K562 (cell line): ENCODE data around the gene ECE2. TPM values are rescaled to one million over a fixed set of nuclear protein-coding genes. Genes with fewer than 3 reads are reported as not detected.

Experiments used
- ATAC-seq: fragments of 200-7000 bp; cut with Tn5 transposase; 3 replicates; pipeline ENCODE4 v1.9.1; 2020; ENCODE audit warnings: moderate library complexity
- BruUV-seq: library from RNA; stranded (reverse); fragments of 400-500 nt; replicated peaks from 2 replicates; lab custom pipeline; 2021; lab: Mats Ljungman, UMichigan
- CTCF ChIA-PET: fragments of 300-600 bp; formaldehyde crosslinking; extraction: SDS; loops from one replicate; lab custom pipeline; 2021; ENCODE audit warnings: low intra/inter-chr PET ratio; lab: Yijun Ruan, JAX
- POLR2A ChIA-PET: fragments of 300-600, 350-650 bp; sonication (Branson Sonifier 250); formaldehyde crosslinking; extraction: SDS; loops from one replicate; lab custom pipeline; 2021; ENCODE audit warnings: antibody characterized with exemption, inconsistent platforms; lab: Yijun Ruan, JAX
- DNase-seq, 4 experiments: peaks; one replicate each; pipeline versions ENCODE4 v3.0.0 to v3.0.0-alpha.2; 2011 to 2018; ENCODE audit warnings: low spot score in 3 of 4, mixed read lengths in 3 of 4; ENCODE audit errors: extremely low read depth in 1 of 4
- FAIRE-seq: peaks from 2 replicates; lab custom pipeline; 2011; peaks lifted over from hg19 to GRCh38; lab: Jason Lieb, UNC
- H2AFZ ChIP-seq: 2 replicates; pipeline ENCODE4 v1.6.0; 2011; ENCODE audit warnings: low read depth, low read length, control low read depth, inconsistent platforms
- H3K27ac ChIP-seq: fragments of 200-600 bp; 3 replicates; pipeline ENCODE4 v1.8.0; 2011; ENCODE audit warnings: low read depth, mild to moderate bottlenecking, control low read depth, inconsistent platforms, low read length, moderate library complexity, mixed read lengths; ENCODE audit errors: extremely low read depth
- H3K27me3 ChIP-seq, 2 experiments: fragments of 300-600 bp in 1 of 2; 2 replicates in 1 of 2; 3 replicates in 1 of 2; pipeline versions ENCODE4 v1.6.0 to v1.8.0; 2011; ENCODE audit warnings: inconsistent platforms in 2 of 2, low read length in 2 of 2, mild to moderate bottlenecking in 1 of 2, mixed read lengths in 1 of 2, moderate library complexity in 1 of 2; ENCODE audit not compliant: control insufficient read depth in 2 of 2, insufficient read depth in 2 of 2
- H3K36me3 ChIP-seq: fragments of 300-600 bp; 3 replicates; pipeline ENCODE4 v1.8.0; 2011; ENCODE audit warnings: mild to moderate bottlenecking, low read length, inconsistent platforms; ENCODE audit not compliant: control insufficient read depth, insufficient read depth
- H3K4me1 ChIP-seq, 2 experiments: fragments of 200-600 bp in 1 of 2; replicated peaks in 1 of 2; 2 replicates in 1 of 2; 3 replicates in 1 of 2; pipeline versions ENCODE4 v1.5.1 to v1.8.0; 2011; ENCODE audit warnings: inconsistent platforms in 2 of 2, low read length in 2 of 2, mild to moderate bottlenecking in 1 of 2, mixed read lengths in 1 of 2, moderate library complexity in 1 of 2; ENCODE audit not compliant: control insufficient read depth in 2 of 2, insufficient read depth in 2 of 2
- H3K4me2 ChIP-seq: 2 replicates; pipeline ENCODE4 v1.6.1; 2011; ENCODE audit warnings: low read length, control low read depth, inconsistent platforms, mixed read lengths; ENCODE audit not compliant: insufficient read depth
- H3K4me3 ChIP-seq: fragments of 200-600 bp; sonication (generic), shearing (Covaris generic); 2 replicates; pipeline ENCODE4 v1.5.1; 2016; ENCODE audit warnings: control low read depth, inconsistent platforms
- H3K79me2 ChIP-seq: fragments of 200-600 bp; 3 replicates; pipeline ENCODE4 v1.8.0; 2011; ENCODE audit warnings: low read length, inconsistent platforms; ENCODE audit not compliant: control insufficient read depth, insufficient read depth
- H3K9ac ChIP-seq, 2 experiments: 2 replicates each; pipeline versions ENCODE4 v1.6.0 to v1.6.1; 2011; ENCODE audit warnings: low read depth in 2 of 2, low read length in 2 of 2, control low read depth in 1 of 2, inconsistent platforms in 1 of 2, mild to moderate bottlenecking in 1 of 2, mixed read lengths in 1 of 2; ENCODE audit not compliant: insufficient read depth in 1 of 2
- H3K9me1 ChIP-seq: one replicate; pipeline ENCODE4 v1.6.0; 2011; ENCODE audit warnings: inconsistent platforms, mild to moderate bottlenecking, low read length, moderate library complexity; ENCODE audit not compliant: control insufficient read depth, insufficient read depth
- H3K9me3 ChIP-seq: replicated peaks from 2 replicates; pipeline ENCODE4 v1.5.1; 2011; ENCODE audit warnings: low read depth, low read length, inconsistent platforms; ENCODE audit not compliant: control insufficient read depth, insufficient read depth
- H4K20me1 ChIP-seq: replicated peaks from 2 replicates; pipeline ENCODE4 v1.6.1; 2011; ENCODE audit warnings: low read length, inconsistent platforms, mixed read lengths; ENCODE audit not compliant: control insufficient read depth, insufficient read depth
- DEAF1 ChIP-seq: fragments of 450-650 bp; formaldehyde crosslinking; IDR thresholded peaks from 2 replicates; pipeline ENCODE4 v1.4.0; 2020; ENCODE audit warnings: mild to moderate bottlenecking, moderate library complexity
- E2F5 ChIP-seq: sonication (generic); formaldehyde crosslinking; IDR thresholded peaks from 2 replicates; pipeline ENCODE4 v1.8.0; 2022; ENCODE audit warnings: mild to moderate bottlenecking, missing genetic modification reagents
- ETS1 ChIP-seq: conservative IDR thresholded peaks from 2 replicates; pipeline ENCODE4 v1.6.1; 2011; ENCODE audit warnings: low read depth, mild to moderate bottlenecking, low read length; ENCODE audit not compliant: control insufficient read depth
- GABPB2 ChIP-seq: fragments of 250-450 bp; sonication (Bioruptor Pico); conservative IDR thresholded peaks from 2 replicates; pipeline ENCODE4 v1.5.1; 2021; ENCODE audit warnings: mild to moderate bottlenecking
- KDM4B ChIP-seq, 2 experiments: fragments of 450-650 bp in 1 of 2; sonication (generic) in 1 of 2; IDR thresholded peaks; 2 replicates each; pipeline ENCODE4 v1.6.1; 2016 to 2017; ENCODE audit warnings: borderline replicate concordance in 2 of 2, antibody characterized with exemption in 1 of 2, low read depth in 1 of 2, mild to moderate bottlenecking in 1 of 2
- PML ChIP-seq: IDR thresholded peaks from 2 replicates; pipeline ENCODE4 v1.6.1; 2012; ENCODE audit warnings: low read length, inconsistent platforms
- TFAP4 ChIP-seq: sonication (generic); formaldehyde crosslinking; IDR thresholded peaks from 2 replicates; pipeline ENCODE4 v1.8.0; 2022; ENCODE audit warnings: missing genetic modification reagents, mild to moderate bottlenecking, moderate library complexity, borderline replicate concordance
- WHSC1 ChIP-seq: IDR thresholded peaks from one replicate; pipeline ENCODE4 v1.6.1; 2012; ENCODE audit warnings: low read length, control low read depth, inconsistent platforms
- ZBTB1 ChIP-seq: sonication (generic); formaldehyde crosslinking; IDR thresholded peaks from 2 replicates; pipeline ENCODE4 v1.8.1; 2023; ENCODE audit warnings: missing genetic modification reagents, low read depth, mild to moderate bottlenecking, borderline replicate concordance
- ZFP30 ChIP-seq: fragments of 250-450 bp; sonication (Bioruptor Pico); IDR thresholded peaks from 2 replicates; pipeline ENCODE4 v1.8.0; 2022; ENCODE audit warnings: moderate library complexity, mild to moderate bottlenecking, inconsistent platforms, borderline replicate concordance
- WGBS: fragments of 100-300 bp; shearing (Covaris generic); methylation state at CpG from one replicate; pipeline ENCODE4 v1.1.6; 2016; ENCODE audit warnings: low coverage, mixed read lengths; ENCODE audit not compliant: insufficient coverage; ENCODE audit errors: missing lambda C conversion rate; 5-methylcytosine and 5-hydroxymethylcytosine counted together
- in situ Hi-C: fragments of 300-500 bp; cut with MboI; formaldehyde crosslinking; loops from 4 replicates; pipeline ENCODE4 v1.15.0; 2018; ENCODE audit warnings: inconsistent platforms, mixed read lengths
- intact Hi-C: fragments of 100-400 bp; cut with micrococcal nuclease; formaldehyde crosslinking; loops from 2 replicates; pipeline ENCODE4 v1.14.2; 2022
- polyA plus RNA-seq, 8 experiments: library from polyadenylated mRNA; depleted of rRNA in 4 of 8; stranded (reverse) in 5 of 8; unstranded in 3 of 8; fragments of >200 nt; fragmentation: Nextera tagmentation in 2 of 8; fragmentation: Illumina TruSeq in 1 of 8; extraction: Ambion mirVana in 2 of 8; extraction: Trizol in 1 of 8; gene quantifications; 2 replicates each; pipeline versions ENCODE4 v1.2.1 to v1.2.3, GENCODE V29; 2011 to 2014; ENCODE audit warnings: inconsistent platforms in 1 of 8, missing spikeins in 1 of 8
- total RNA-seq, 7 experiments: library from RNA; depleted of rRNA in 6 of 7; stranded (reverse); fragments of >200 nt in 6 of 7; fragmentation: Illumina TruSeq in 2 of 7; extraction: Trizol in 2 of 7; gene quantifications; 2 replicates each; pipeline versions ENCODE4 v1.2.1 to v1.2.3, GENCODE V29; 2011 to 2021; ENCODE audit warnings: low replicate concordance in 1 of 7

ECE2 gene
- total and polyA plus RNA-seq, 9 of the 15 experiments (the other 6 are each of a cell fraction or from before 2014, with no cell fraction given) = not detected

GRCh38 chr3:184239221-184239620 is 36.6 kb upstream of the ECE2 start:
- Histone ChIP-seq H3K27me3 (peaks cover 0 to 21% of the 10 kb centered on the region in 2 experiments; a peak in 2 of 5 replicates), H3K9ac (no peak overlapping the region), H3K9me1 (no peaks in the 10 kb centered on the region), H3K36me3 (peaks cover 23% of the 10 kb centered on the region; the same call in 2 of the 3 replicates), H3K4me3 (no peak overlapping the region), H3K79me2 (no peaks in the 10 kb centered on the region), H4K20me1 (peaks cover 27% of the 10 kb centered on the region), H2AFZ (no peak overlapping the region), H3K4me1 (peaks cover 0 to 29% of the 10 kb centered on the region in 2 experiments; a peak in 3 of 5 replicates), H3K9me3 (no peaks in the 10 kb centered on the region), H3K4me2 (no peak overlapping the region), H3K27ac (no peak overlapping the region)
- ChIA-PET POLR2A (interaction anchor here (1.6 kb wide), 1 partner anchor 11 kb away, joined by 9 read pairs; no protein-coding TSS in a partner anchor), CTCF (interaction anchor here (1.1 kb wide), 1 partner anchor 105 kb away, joined by 3 read pairs; no protein-coding TSS in a partner anchor)
- whole genome bisulfite sequencing = 25% methylated on average over 8 of the region's 8 CpGs
- in situ Hi-C loops (no loop called here), intact Hi-C loops (no loop called here)
- DNase-seq (no peak), FAIRE-seq (no peak), ATAC-seq (no peak)
- no TSS peak for BruUV-seq
- TF ChIP-seq ZFP30 (CRISPR knock-in tag) (no peak), GABPB2 (CRISPR knock-in tag) (no peak), ETS1 (no peak), ZBTB1 (no peak), DEAF1 (no peak), TFAP4 (CRISPR knock-in tag) (no peak), PML (no peak), WHSC1 (no peak), E2F5 (CRISPR knock-in tag) (no peak), KDM4B (IDR thresholded peaks at IDR 0.05; ENCODE audit: borderline replicate concordance in 2 of 2, low read depth in 1 of 2) (no peak)
